Fibroblast of peridontal ligament (primary cell): Measurements from ENCODE around the gene EXD3.
"Not testable (repeated sequence)": the region's sequence is repeated elsewhere in the genome, so short reads cannot be mapped to it uniquely, and the experiment has no call there.

Experiments
- DNase-seq: peaks from one replicate; pipeline ENCODE4 v3.0.0-alpha.2; 2010; ENCODE audit errors: extremely low read depth

The EXD3 gene

GRCh38 chr9:137379761-137380161, 43.2 kb downstream of the EXD3 start:
- no peak for DNase-seq

- not testable (repeated sequence) for DNase-seq
These were observed 44.1 kb downstream of the EXD3 start for GRCh38 chr9:137378688-137379410.

GRCh38 chr9:137376386-137376785, 46.6 kb downstream of the EXD3 start:
- no peak for DNase-seq

- DNase-seq, result no peak
These were observed 47.5 kb downstream of the EXD3 start for GRCh38 chr9:137375321-137376058.

GRCh38 chr9:137374131-137374845, 48.7 kb downstream of the EXD3 start:
- DNase-seq, result no peak

- no peak for DNase-seq
These were observed 49.4 kb downstream of the EXD3 start for GRCh38 chr9:137373611-137373980.

- no peak for DNase-seq
These were observed 50.0 kb downstream of the EXD3 start for GRCh38 chr9:137372693-137373610.

GRCh38 chr9:137371946-137372651, 50.9 kb downstream of the EXD3 start:
- no peak for DNase-seq

GRCh38 chr9:137371521-137371941, 51.4 kb downstream of the EXD3 start:
- no peak for DNase-seq

- DNase-seq, result no peak
These were observed 52.0 kb downstream of the EXD3 start for GRCh38 chr9:137370865-137371520.

GRCh38 chr9:137369911-137370764, 52.8 kb downstream of the EXD3 start:
- DNase-seq, result no peak

GRCh38 chr9:137369061-137369787, 53.7 kb downstream of the EXD3 start:
- DNase-seq, result no peak

- no peak for DNase-seq
These were observed 54.4 kb downstream of the EXD3 start for GRCh38 chr9:137368431-137369035.

- DNase-seq, result no peak
These were observed 55.2 kb downstream of the EXD3 start for GRCh38 chr9:137367506-137368430.

GRCh38 chr9:137366891-137367381, 56.0 kb downstream of the EXD3 start:
- no peak for DNase-seq

GRCh38 chr9:137366445-137366810, 56.5 kb downstream of the EXD3 start:
- no peak for DNase-seq
